ENCODE measurements around the gene FXYD3. TPM values are rescaled to one million over a fixed set of nuclear protein-coding genes. Genes with fewer than 3 reads are reported as not detected.

Gene FXYD3
- total RNA-seq, 2 experiments from 2014 or later, result 0.35 to 0.88 TPM

- POLR2A ChIA-PET, result interaction anchor here (0.6 to 0.7 kb wide), 3 partner anchors 9 to 28 kb away, joined by 3 to 6 read pairs (median 3); no protein-coding TSS in a partner anchor
- intact Hi-C loops (cut with micrococcal nuclease; ENCODE audit: unreplicated experiment), result no loop called here
These were observed 17.1 kb upstream of the FXYD3 start for GRCh38 chr19:35098413-35099049.

DNA sequence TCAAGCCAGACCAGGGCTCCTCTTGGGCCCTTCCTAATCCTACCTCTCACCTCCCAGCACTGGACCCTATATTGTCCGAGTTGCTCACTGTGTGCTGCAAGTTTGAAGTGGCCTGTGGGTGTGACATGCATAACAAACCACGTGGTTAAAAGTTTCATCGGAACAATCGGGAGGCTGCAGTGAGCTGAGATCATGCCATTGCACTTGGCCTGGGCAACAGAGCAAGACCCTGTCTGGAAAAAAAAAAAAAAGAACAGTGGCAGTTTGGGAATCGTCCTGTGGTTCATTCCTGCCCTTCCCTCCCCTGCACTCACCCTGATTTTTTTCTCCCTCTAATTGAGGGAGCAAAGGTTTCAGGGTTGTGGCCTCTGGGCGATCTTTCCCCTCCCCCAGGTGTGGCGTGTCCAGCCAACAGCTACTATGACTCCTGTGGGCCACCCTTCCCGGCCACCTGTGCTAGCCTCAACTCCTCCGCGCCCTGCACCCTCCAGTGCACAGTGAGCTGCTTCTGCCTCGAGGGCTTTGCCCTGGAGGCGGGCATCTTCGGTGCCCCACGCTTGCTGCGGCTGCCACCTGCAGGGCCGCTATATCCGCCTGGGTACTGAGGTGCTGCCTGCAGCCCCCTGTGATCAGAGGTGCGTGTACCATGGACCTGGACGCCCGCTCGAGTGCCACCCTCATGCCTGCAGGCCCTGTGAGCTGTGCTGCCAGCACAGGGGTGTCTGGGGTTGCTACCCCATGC is 16.3 kb upstream of the FXYD3 start:
- H3K4me3 ChIP-seq (ENCODE audit: low read depth, low read length, poor library complexity, severe bottlenecking), result no peak overlapping the region
- DNase-seq (ENCODE audit: low spot score), result no peak
- no peaks in the 10 kb centered on the region for H4K20me1 ChIP-seq (ENCODE audit: insufficient read depth, low read length)
- no peaks in the 10 kb centered on the region for H3K9me2 ChIP-seq (ENCODE audit: insufficient read depth, low read length)
- no peak overlapping the region for H3K4me2 ChIP-seq (ENCODE audit: low read length)
- no peak for TF ChIP-seq EZH2phosphoT487 (IDR thresholded peaks at IDR 0.05; ENCODE audit: borderline replicate concordance, low read depth, low read length)
- ChIA-PET CTCF (ENCODE audit: unreplicated experiment) (no interaction called here), POLR2A (interaction anchor here (0.6 kb wide), 1 partner anchor 9 kb away, joined by 3 read pairs; no protein-coding TSS in a partner anchor)
- no peak overlapping the region for H2AFZ ChIP-seq (ENCODE audit: low read length)
- no peaks in the 10 kb centered on the region for H3K36me3 ChIP-seq (ENCODE audit: insufficient read depth, low read length)
- H3K4me1 ChIP-seq (ENCODE audit: insufficient read depth, low read length, poor library complexity, severe bottlenecking), result no peaks in the 10 kb centered on the region
- intact Hi-C loops (cut with micrococcal nuclease; ENCODE audit: unreplicated experiment), result no loop called here
- no peaks in the 10 kb centered on the region for H3K79me2 ChIP-seq (ENCODE audit: insufficient read depth, low read depth, low read length)
- no peak overlapping the region for H3K27ac ChIP-seq (ENCODE audit: low read depth, low read length, poor library complexity, severe bottlenecking)
- no TSS peak for BruUV-seq (replicated peaks)
- no peaks in the 10 kb centered on the region for H3K9me3 ChIP-seq (ENCODE audit: low read length)

More at GRCh38 chr19:35098413-35099049, 17.1 kb upstream of the FXYD3 start:
- DNase-seq (ENCODE audit: low spot score), result no peak
- CTCF ChIA-PET (ENCODE audit: unreplicated experiment), result no interaction called here
- H3K79me2 ChIP-seq (ENCODE audit: insufficient read depth, low read depth, low read length), result no peaks in the 10 kb centered on the region
- H3K9me3 ChIP-seq (ENCODE audit: low read length), result no peaks in the 10 kb centered on the region
- TF ChIP-seq EZH2phosphoT487 (IDR thresholded peaks at IDR 0.05; ENCODE audit: borderline replicate concordance, low read depth, low read length) (no peak), CTCF (conservative IDR thresholded peaks at IDR 0.05; ENCODE audit: low read length) (no peak)
- no peaks in the 10 kb centered on the region for H3K4me1 ChIP-seq (ENCODE audit: insufficient read depth, low read length, poor library complexity, severe bottlenecking)
- no peak overlapping the region for H2AFZ ChIP-seq (ENCODE audit: low read length)
- BruUV-seq (replicated peaks), result no TSS peak
- H3K36me3 ChIP-seq (ENCODE audit: insufficient read depth, low read length), result no peaks in the 10 kb centered on the region
- H3K4me2 ChIP-seq (ENCODE audit: low read length), result no peak overlapping the region
- no peak overlapping the region for H3K4me3 ChIP-seq (ENCODE audit: low read depth, low read length, poor library complexity, severe bottlenecking)
- H4K20me1 ChIP-seq (ENCODE audit: insufficient read depth, low read length), result no peaks in the 10 kb centered on the region
- H3K9me2 ChIP-seq (ENCODE audit: insufficient read depth, low read length), result no peaks in the 10 kb centered on the region
- no peak overlapping the region for H3K27ac ChIP-seq (ENCODE audit: low read depth, low read length, poor library complexity, severe bottlenecking)

DNA sequence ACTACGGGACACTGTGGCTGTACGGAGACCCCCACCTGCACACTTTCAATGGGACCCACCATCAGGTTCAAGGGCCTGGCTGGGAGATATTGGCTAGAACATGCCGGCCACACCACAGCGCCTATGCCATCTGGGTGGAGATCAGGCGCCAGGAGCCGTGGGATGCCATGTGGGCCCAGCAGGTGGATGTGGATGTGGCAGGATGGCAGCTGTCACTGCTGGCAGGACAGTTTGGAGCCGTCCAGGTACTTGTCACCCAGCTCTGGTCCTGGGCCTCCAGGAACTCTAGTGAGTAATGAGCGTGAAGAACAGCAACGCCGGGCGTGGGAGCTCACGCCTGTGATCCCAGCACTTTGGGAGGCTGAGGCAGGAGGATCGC is 15.7 kb upstream of the FXYD3 start:
- no peaks in the 10 kb centered on the region for H3K79me2 ChIP-seq (ENCODE audit: insufficient read depth, low read depth, low read length)
- no peaks in the 10 kb centered on the region for H4K20me1 ChIP-seq (ENCODE audit: insufficient read depth, low read length)
- H3K4me2 ChIP-seq (ENCODE audit: low read length), result no peak overlapping the region
- no peak for TF ChIP-seq EZH2phosphoT487 (IDR thresholded peaks at IDR 0.05; ENCODE audit: borderline replicate concordance, low read depth, low read length)
- TF ChIP-seq CTCF (conservative IDR thresholded peaks at IDR 0.05; ENCODE audit: low read length), result no peak
- H3K9me2 ChIP-seq (ENCODE audit: insufficient read depth, low read length), result no peaks in the 10 kb centered on the region
- no peaks in the 10 kb centered on the region for H3K9me3 ChIP-seq (ENCODE audit: low read length)
- no peaks in the 10 kb centered on the region for H3K4me1 ChIP-seq (ENCODE audit: insufficient read depth, low read length, poor library complexity, severe bottlenecking)
- ChIA-PET CTCF (ENCODE audit: unreplicated experiment) (no interaction called here), POLR2A (no interaction called here)
- no peaks in the 10 kb centered on the region for H3K36me3 ChIP-seq (ENCODE audit: insufficient read depth, low read length)
- intact Hi-C loops (cut with micrococcal nuclease; ENCODE audit: unreplicated experiment), result no loop called here
- H2AFZ ChIP-seq (ENCODE audit: low read length), result no peak overlapping the region
- DNase-seq (ENCODE audit: low spot score), result no peak
- no peak overlapping the region for H3K4me3 ChIP-seq (ENCODE audit: low read depth, low read length, poor library complexity, severe bottlenecking)
- BruUV-seq (replicated peaks), result no TSS peak
- H3K27ac ChIP-seq (ENCODE audit: low read depth, low read length, poor library complexity, severe bottlenecking), result no peak overlapping the region

Measured in OCI-LY7 (cell line).